GM12801 (cell line): ENCODE results near the gene RGS11.

Experiments used
- TF ChIP-seq, protein P1 (sequence below): IDR thresholded peaks from one replicate; pipeline ENCODE4 v1.5.1; 2011; ENCODE audit warnings: control low read depth; ENCODE audit not compliant: insufficient read length; ENCODE audit errors: extremely low read depth

Gene RGS11

GRCh38 chr16:253833-254232 is 21.9 kb downstream of the RGS11 start:
- TF ChIP-seq, protein P1, sequence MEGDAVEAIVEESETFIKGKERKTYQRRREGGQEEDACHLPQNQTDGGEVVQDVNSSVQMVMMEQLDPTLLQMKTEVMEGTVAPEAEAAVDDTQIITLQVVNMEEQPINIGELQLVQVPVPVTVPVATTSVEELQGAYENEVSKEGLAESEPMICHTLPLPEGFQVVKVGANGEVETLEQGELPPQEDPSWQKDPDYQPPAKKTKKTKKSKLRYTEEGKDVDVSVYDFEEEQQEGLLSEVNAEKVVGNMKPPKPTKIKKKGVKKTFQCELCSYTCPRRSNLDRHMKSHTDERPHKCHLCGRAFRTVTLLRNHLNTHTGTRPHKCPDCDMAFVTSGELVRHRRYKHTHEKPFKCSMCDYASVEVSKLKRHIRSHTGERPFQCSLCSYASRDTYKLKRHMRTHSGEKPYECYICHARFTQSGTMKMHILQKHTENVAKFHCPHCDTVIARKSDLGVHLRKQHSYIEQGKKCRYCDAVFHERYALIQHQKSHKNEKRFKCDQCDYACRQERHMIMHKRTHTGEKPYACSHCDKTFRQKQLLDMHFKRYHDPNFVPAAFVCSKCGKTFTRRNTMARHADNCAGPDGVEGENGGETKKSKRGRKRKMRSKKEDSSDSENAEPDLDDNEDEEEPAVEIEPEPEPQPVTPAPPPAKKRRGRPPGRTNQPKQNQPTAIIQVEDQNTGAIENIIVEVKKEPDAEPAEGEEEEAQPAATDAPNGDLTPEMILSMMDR = no peak

GRCh38 chr16:252366-253337 is 23.1 kb downstream of the RGS11 start:
- TF ChIP-seq, protein P1 = no peak

DNA sequence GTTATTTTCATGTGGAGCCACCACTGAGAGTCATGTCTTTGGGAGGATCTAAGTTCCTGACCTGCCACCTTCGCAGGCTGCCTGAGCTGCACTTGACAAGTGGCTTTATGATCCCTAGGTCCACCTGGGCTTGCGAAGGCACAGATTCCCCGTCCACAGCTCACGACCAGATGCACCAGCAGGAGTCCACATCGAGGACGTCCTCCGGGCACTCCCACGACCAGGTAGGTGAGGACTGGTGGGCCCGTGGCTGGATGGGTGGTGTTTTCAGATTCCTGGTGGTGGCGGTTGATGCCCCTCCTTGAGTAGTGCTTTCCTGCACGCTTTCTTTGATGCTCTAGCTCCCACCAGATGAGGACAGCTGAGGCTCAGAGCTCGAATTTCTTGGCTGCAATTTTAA is 26.3 kb downstream of the RGS11 start:
- TF ChIP-seq, protein P1 = no peak

- TF ChIP-seq, protein P1 = no peak
These were observed 28.7 kb downstream of the RGS11 start for GRCh38 chr16:247027-247426.

GRCh38 chr16:245105-245504 is 30.6 kb downstream of the RGS11 start:
- TF ChIP-seq, protein P1 = no peak

DNA sequence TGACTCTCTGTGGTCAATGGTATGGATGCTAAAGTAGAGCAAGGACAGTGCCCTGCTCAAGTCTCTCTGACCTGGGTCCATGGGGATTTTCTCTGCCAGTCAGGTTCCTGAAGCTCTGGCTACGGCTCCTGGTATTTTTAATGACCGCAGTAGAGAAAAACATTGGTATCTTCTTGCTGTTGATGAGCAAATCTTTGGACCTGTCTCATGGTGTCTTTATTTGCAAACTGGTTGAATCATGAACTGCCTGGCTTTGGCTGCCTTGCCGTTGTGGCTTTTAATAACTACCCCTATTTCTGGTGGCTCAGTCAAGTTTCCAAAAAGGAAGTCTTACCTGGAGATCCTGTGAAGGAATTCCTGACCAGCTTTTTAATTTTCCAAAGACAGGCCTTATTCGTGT is 32.4 kb downstream of the RGS11 start:
- TF ChIP-seq, protein P1 = no peak

DNA sequence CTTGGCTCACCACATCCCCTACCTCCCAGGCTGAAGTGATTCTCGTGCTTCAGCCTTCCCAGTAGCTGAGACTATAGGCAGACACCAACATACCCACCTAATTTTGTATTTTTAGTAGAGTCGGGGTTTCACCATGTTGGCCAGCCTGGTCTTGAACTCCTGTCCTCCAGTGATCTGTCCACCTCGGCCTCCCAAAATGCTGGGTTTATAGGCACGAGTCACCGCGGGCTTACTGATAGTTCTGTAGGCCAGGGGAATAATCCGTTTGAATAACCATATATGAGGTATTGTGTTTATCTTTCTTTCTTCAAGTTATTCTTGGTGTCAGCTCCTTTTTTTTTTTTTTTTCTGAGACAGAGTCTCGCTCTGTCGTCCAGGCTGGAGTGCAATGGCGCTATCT is 33.5 kb downstream of the RGS11 start:
- TF ChIP-seq, protein P1 = no peak
